T-helper 17 cell (primary cell): ENCODE measurements around the gene ANKRD23. TPM values are rescaled to one million over a fixed set of nuclear protein-coding genes. Genes with fewer than 3 reads are reported as not detected.

ENCODE experiments used
- ATAC-seq: fragments of 150-1000 bp; cut with Tn5 transposase; 2 replicates; pipeline ENCODE4 v1.10.0; 2021; ENCODE audit warnings: mild to moderate bottlenecking, moderate library complexity
- DNase-seq, 3 donors: peaks; one replicate each; pipeline versions ENCODE4 v3.0.0 to v3.0.0-alpha.2; 2020 to 2021
- H3K9me3 ChIP-seq: one replicate; pipeline ENCODE4 v1.7.0; 2013; ENCODE audit warnings: low read length, mild to moderate bottlenecking; ENCODE audit not compliant: control insufficient read depth, poor library complexity, severe bottlenecking
- H3K27ac Mint-ChIP-seq: one replicate; pipeline ENCODE4 v1.8.0; 2022; ENCODE audit warnings: mild to moderate bottlenecking, moderate library complexity, mixed read lengths
- H3K27me3 Mint-ChIP-seq: one replicate; pipeline ENCODE4 v1.8.0; 2022; ENCODE audit warnings: mixed read lengths
- H3K36me3 Mint-ChIP-seq: one replicate; pipeline ENCODE4 v1.8.0; 2022; ENCODE audit warnings: low read depth, mixed read lengths
- H3K4me1 Mint-ChIP-seq: one replicate; pipeline ENCODE4 v1.8.0; 2022; ENCODE audit warnings: mild to moderate bottlenecking, mixed read lengths
- H3K4me3 Mint-ChIP-seq: one replicate; pipeline ENCODE4 v1.8.0; 2022; ENCODE audit warnings: mild to moderate bottlenecking, moderate library complexity, mixed read lengths
- total RNA-seq, 4 donors: library from RNA in 2 of 4; stranded (reverse) in 2 of 4; gene quantifications; one replicate each; pipeline ENCODE4 v1.2.3 and lab custom pipeline; 2022 to 2026

The ANKRD23 gene
- total RNA-seq, 2 donors from 2014 or later, result 7.6 to 11.2 TPM

- DNase-seq, result no peak
- Mint-ChIP-seq H3K4me1 (peaks cover 24% of the 10 kb centered on the region), H3K27ac (peak overlapping the region; percentile 91), H3K4me3 (no peak overlapping the region), H3K27me3 (no peaks in the 10 kb centered on the region), H3K36me3 (no peaks in the 10 kb centered on the region)
- H3K9me3 ChIP-seq, result no peaks in the 10 kb centered on the region
- no peak for ATAC-seq
These were observed 28.9 kb upstream of the ANKRD23 start for GRCh38 chr2:96872591-96873349.

- Mint-ChIP-seq H3K36me3 (no peaks in the 10 kb centered on the region), H3K27ac (peak overlapping the region; percentile 92), H3K4me1 (peaks cover 27% of the 10 kb centered on the region), H3K27me3 (no peaks in the 10 kb centered on the region), H3K4me3 (peak overlapping the region; percentile 90)
- H3K9me3 ChIP-seq, result no peaks in the 10 kb centered on the region
- ATAC-seq (peak; percentile 72), DNase-seq (peak; percentile 36 to 54 (median 44))
These were observed 26.9 kb upstream of the ANKRD23 start for GRCh38 chr2:96870626-96871255.

DNA sequence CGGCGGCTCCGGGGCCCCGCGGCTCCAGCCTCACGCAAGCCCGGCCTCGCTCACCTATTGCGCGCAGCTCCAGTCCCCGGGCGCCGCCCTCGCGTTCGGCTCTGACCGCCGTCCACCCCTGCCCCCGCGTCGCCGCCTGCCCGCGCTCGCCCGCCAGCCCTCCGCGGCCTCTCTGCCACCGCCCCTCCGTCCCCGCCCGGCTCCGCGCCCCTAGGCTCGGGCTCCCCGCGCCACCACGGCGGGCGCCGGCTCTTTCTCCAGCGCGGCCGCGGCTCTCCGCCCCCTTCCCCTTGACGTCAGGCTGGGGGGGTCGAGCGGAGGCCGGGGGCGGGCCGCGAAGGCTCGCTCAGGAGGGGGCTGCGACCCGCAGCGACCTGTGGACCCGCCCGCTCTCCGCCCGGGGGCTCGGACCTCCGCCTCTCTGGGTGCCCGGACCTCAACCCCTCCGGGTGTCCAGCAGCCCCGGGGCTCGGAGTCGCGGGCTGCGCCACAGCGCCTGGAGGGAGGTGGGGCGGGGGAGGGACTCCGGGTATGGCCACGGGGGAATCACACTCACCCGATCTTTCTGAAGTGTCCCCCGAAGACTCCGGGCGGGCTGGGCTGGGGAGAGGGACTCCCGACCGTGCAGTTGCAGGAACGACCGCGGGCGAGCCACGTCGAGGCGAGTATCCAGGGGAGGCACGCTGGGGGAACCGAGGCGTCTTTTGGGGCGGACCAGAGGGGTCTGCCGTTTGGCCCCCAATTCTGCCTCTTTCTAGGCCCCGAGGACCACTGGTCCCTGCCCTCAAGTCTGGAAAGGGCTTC is 26.2 kb upstream of the ANKRD23 start, which contains the start of gene SEMA4C:
TSS of gene SEMA4C (minus strand) at position 259 of the 804 bp plus-strand sequence. CDS start 2,194 bp downstream, outside the sequence.
- DNase-seq (peak; percentile 51 to 60 (median 57)), ATAC-seq (peak; percentile 57)
- H3K4me3 Mint-ChIP-seq, result peak within 1 kb of the TSS; percentile 90
- peaks cover 23% of the 10 kb centered on the region for H3K4me1 Mint-ChIP-seq
- H3K9me3 ChIP-seq, result no peaks in the 10 kb centered on the region
- no peaks in the 10 kb centered on the region for H3K36me3 Mint-ChIP-seq
- H3K27me3 Mint-ChIP-seq, result no peaks in the 10 kb centered on the region
- peak within 1 kb of the TSS; percentile 92 for H3K27ac Mint-ChIP-seq

GRCh38 chr2:96869281-96869821 is 25.5 kb upstream of the ANKRD23 start:
- peak overlapping the region; percentile 90 for H3K4me3 Mint-ChIP-seq
- H3K9me3 ChIP-seq, result no peaks in the 10 kb centered on the region
- H3K27ac Mint-ChIP-seq, result no peak overlapping the region
- H3K36me3 Mint-ChIP-seq, result no peaks in the 10 kb centered on the region
- no peak for DNase-seq
- no peaks in the 10 kb centered on the region for H3K27me3 Mint-ChIP-seq
- no peak for ATAC-seq
- peaks cover 25% of the 10 kb centered on the region for H3K4me1 Mint-ChIP-seq

- peak; percentile 40 to 49 (median 42) for DNase-seq
- H3K9me3 ChIP-seq, result no peaks in the 10 kb centered on the region
- Mint-ChIP-seq H3K27me3 (no peaks in the 10 kb centered on the region), H3K36me3 (no peaks in the 10 kb centered on the region), H3K27ac (no peak overlapping the region), H3K4me3 (peak overlapping the region; percentile 90), H3K4me1 (peaks cover 22% of the 10 kb centered on the region)
- ATAC-seq, result peak; percentile 14
These were observed 24.9 kb upstream of the ANKRD23 start for GRCh38 chr2:96868555-96869280.

GRCh38 chr2:96867756-96868554 is 24.1 kb upstream of the ANKRD23 start:
- Mint-ChIP-seq H3K36me3 (no peaks in the 10 kb centered on the region), H3K4me1 (peaks cover 26% of the 10 kb centered on the region), H3K4me3 (peak overlapping the region; percentile 90), H3K27ac (peak overlapping the region; percentile 37), H3K27me3 (no peaks in the 10 kb centered on the region)
- DNase-seq (peak in 2 of 3 donors; percentile 32), ATAC-seq (peak; percentile 27)
- no peaks in the 10 kb centered on the region for H3K9me3 ChIP-seq

DNA sequence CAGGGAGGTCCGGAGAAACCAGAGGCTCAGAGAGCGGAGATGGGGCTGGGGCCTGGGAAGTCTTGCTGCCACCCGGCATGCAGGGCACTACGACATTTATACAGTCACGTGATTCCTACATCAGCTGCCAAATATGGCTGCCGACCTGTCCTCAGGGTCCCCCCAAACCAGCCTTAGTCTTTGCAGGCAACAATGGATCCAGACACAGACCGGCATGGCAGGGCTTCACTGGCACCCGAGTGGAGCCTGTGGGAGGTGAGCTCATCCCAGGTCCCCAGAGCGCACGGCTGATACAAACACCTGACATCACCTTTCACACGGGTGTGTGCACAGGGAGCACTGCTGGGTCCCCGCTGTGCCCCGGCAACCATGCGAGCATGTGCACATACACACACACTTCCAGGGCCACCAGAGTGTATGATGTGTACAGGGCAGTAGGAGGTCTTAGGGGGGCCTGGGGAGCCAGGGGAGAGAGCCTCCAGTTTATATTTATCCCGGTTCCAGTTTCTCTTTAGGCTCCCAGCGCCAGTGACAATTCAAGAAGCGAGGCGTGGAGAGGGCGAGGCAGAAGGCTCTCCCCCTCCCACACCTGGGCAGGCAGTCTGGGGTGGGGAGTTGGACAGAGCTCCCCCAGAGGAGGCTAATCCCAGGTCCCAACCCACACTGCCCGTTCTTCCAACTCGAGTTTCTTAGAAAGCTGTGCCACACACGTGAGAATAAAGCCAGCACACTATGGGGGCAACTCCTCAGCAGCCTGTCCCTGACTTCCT is 23.4 kb upstream of the ANKRD23 start:
- no peaks in the 10 kb centered on the region for H3K36me3 Mint-ChIP-seq
- peak overlapping the region; percentile 90 for H3K4me3 Mint-ChIP-seq
- DNase-seq (no peak), ATAC-seq (no peak)
- no peaks in the 10 kb centered on the region for H3K27me3 Mint-ChIP-seq
- peak overlapping the region; percentile 37 for H3K27ac Mint-ChIP-seq
- no peaks in the 10 kb centered on the region for H3K9me3 ChIP-seq
- peaks cover 27% of the 10 kb centered on the region for H3K4me1 Mint-ChIP-seq

DNA sequence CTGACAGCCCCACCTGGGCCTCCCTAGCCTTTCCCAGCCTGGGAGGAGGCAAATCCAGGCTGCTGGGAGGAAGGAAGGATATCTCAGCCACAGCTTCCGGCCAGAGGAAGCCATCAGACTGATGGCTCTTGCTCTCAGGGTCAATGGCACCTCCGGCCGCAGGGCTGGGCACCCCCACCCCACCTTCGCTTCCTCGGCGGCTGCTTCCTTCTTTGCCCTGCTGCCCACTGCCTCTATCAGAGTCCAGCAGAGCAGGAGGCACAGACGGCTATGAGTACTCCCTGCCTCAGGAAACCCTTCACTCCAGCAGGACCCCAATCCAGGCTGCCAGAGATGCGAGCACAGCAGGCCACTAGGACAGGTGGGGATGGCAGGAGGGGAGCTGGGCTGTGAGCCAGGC is 22.8 kb upstream of the ANKRD23 start:
- ATAC-seq (no peak), DNase-seq (no peak)
- Mint-ChIP-seq H3K4me1 (peaks cover 32% of the 10 kb centered on the region), H3K4me3 (peak overlapping the region; percentile 90), H3K27ac (no peak overlapping the region), H3K36me3 (no peaks in the 10 kb centered on the region), H3K27me3 (no peaks in the 10 kb centered on the region)
- H3K9me3 ChIP-seq, result no peaks in the 10 kb centered on the region

DNA sequence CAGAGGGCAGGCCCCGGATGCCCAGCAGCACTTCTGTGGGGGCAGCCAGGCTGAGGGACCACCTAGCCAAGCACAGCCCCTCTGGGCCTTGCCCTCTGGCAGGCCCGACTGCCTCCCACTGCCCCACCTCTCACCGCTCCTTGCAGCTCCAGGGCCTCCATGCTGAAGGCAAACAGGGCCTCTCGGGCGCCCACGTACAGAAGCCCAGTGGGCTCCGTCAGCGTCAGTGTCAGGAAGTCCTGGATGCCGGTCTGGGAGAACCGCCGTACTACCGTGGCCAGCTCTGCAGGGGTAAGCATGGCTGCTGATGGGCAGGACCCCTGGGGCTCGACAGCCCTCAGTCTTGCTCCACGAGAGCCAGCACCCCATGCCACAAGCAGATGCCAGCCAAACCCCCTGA is 22.3 kb upstream of the ANKRD23 start:
- Mint-ChIP-seq H3K36me3 (no peaks in the 10 kb centered on the region), H3K27me3 (no peaks in the 10 kb centered on the region), H3K4me1 (peaks cover 33% of the 10 kb centered on the region), H3K4me3 (no peak overlapping the region), H3K27ac (no peak overlapping the region)
- no peaks in the 10 kb centered on the region for H3K9me3 ChIP-seq
- no peak for DNase-seq
- ATAC-seq, result no peak

DNA sequence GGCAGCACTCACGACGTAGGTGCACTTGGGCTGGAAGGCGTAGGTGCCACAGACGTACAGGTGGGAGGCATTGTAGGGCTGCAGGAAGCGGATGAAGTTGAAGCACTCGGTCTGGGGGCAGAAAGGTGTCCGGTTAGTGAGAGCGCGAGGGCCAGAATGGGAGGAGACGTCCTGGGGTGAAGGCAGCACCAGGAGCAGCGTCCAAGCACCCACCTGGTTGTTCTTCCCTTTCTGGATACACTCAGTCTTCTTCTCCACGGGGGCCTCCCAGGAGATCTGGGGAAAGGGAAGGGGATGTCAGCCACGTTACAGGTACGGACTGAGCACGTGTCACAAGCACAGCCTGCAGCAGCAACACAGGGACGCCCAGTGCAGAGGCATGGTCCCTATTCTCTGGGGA is 21.8 kb upstream of the ANKRD23 start:
- DNase-seq, result no peak
- H3K27ac Mint-ChIP-seq, result no peak overlapping the region
- ATAC-seq, result no peak
- no peak overlapping the region for H3K4me3 Mint-ChIP-seq
- H3K36me3 Mint-ChIP-seq, result no peaks in the 10 kb centered on the region
- H3K27me3 Mint-ChIP-seq, result no peaks in the 10 kb centered on the region
- peaks cover 29% of the 10 kb centered on the region for H3K4me1 Mint-ChIP-seq
- no peaks in the 10 kb centered on the region for H3K9me3 ChIP-seq

GRCh38 chr2:96864343-96865091 is 20.7 kb upstream of the ANKRD23 start:
- ATAC-seq (no peak), DNase-seq (no peak)
- Mint-ChIP-seq H3K4me3 (no peak overlapping the region), H3K36me3 (peaks cover 2% of the 10 kb centered on the region), H3K27ac (no peak overlapping the region), H3K4me1 (peaks cover 32% of the 10 kb centered on the region), H3K27me3 (no peaks in the 10 kb centered on the region)
- H3K9me3 ChIP-seq, result no peaks in the 10 kb centered on the region
